GM23338 (cell line): ENCODE results near the gene B4GALT1. TPM values are rescaled to one million over a fixed set of nuclear protein-coding genes. Genes with fewer than 3 reads are reported as not detected.

Experiments
- ATAC-seq: fragments of 200-7000 bp; cut with Tn5 transposase; 3 replicates; pipeline ENCODE4 v1.9.1; 2020
- DNase-seq: peaks from one replicate; pipeline ENCODE4 v3.0.0-alpha.2; 2015; ENCODE audit warnings: low spot score
- H2AFZ ChIP-seq: fragments of 200-600 bp; sonication (generic); 2 replicates; pipeline ENCODE4 v1.8.0; 2016; ENCODE audit warnings: antibody characterized with exemption, mild to moderate bottlenecking, moderate library complexity
- H3F3A ChIP-seq: fragments of 200-600 bp; sonication (generic); replicated peaks from 2 replicates; pipeline ENCODE4 v1.8.0; 2017; ENCODE audit warnings: antibody characterized with exemption, mixed run types, low read depth
- H3K27ac ChIP-seq: fragments of 200-600 bp; sonication (generic); 2 replicates; pipeline ENCODE4 v1.6.1; 2016; ENCODE audit warnings: low read depth
- H3K27me3 ChIP-seq: fragments of 200-600 bp; sonication (generic); 2 replicates; pipeline ENCODE4 v1.8.0; 2016; ENCODE audit warnings: mild to moderate bottlenecking, mixed run types, moderate library complexity; ENCODE audit not compliant: insufficient read depth
- H3K36me3 ChIP-seq: fragments of 200-600 bp; sonication (generic); 2 replicates; pipeline ENCODE4 v1.8.0; 2016; ENCODE audit warnings: mild to moderate bottlenecking; ENCODE audit not compliant: insufficient read depth
- H3K4me1 ChIP-seq: fragments of 200-600 bp; sonication (generic); 2 replicates; pipeline ENCODE4 v1.8.0; 2016; ENCODE audit warnings: mild to moderate bottlenecking, moderate library complexity; ENCODE audit not compliant: insufficient read depth
- H3K4me2 ChIP-seq: fragments of 200-600 bp; sonication (generic); 2 replicates; pipeline ENCODE4 v1.7.1; 2017; ENCODE audit warnings: mixed run types
- H3K4me3 ChIP-seq: fragments of 200-600 bp; sonication (generic); 2 replicates; pipeline ENCODE4 v1.6.1; 2016; ENCODE audit warnings: mixed run types
- H3K79me2 ChIP-seq: fragments of 200-600 bp; sonication (generic); replicated peaks from 2 replicates; pipeline ENCODE4 v1.8.0; 2017; ENCODE audit warnings: mild to moderate bottlenecking; ENCODE audit not compliant: insufficient read depth
- H3K9me2 ChIP-seq: fragments of 200-600 bp; sonication (generic); 2 replicates; pipeline ENCODE4 v1.8.0; 2017; ENCODE audit not compliant: insufficient read depth
- H4K20me1 ChIP-seq: fragments of 200-600 bp; sonication (generic); replicated peaks from 2 replicates; pipeline ENCODE4 v1.8.0; 2017; ENCODE audit warnings: mild to moderate bottlenecking; ENCODE audit not compliant: insufficient read depth
- H3K27ac Mint-ChIP-seq: 2 replicates; pipeline ENCODE4 v1.8.0; 2020; ENCODE audit warnings: inconsistent platforms, mild to moderate bottlenecking, moderate library complexity, mixed read lengths
- H3K27me3 Mint-ChIP-seq: 3 replicates; pipeline ENCODE4 v1.8.0; 2022; ENCODE audit warnings: low read depth, mild to moderate bottlenecking, moderate library complexity, mixed read lengths, inconsistent platforms; ENCODE audit not compliant: insufficient read depth, poor library complexity
- H3K36me3 Mint-ChIP-seq: 3 replicates; pipeline ENCODE4 v1.8.0; 2021; ENCODE audit warnings: low read depth, mild to moderate bottlenecking, inconsistent platforms, moderate library complexity, mixed read lengths
- H3K4me1 Mint-ChIP-seq: 3 replicates; pipeline ENCODE4 v1.8.0; 2020; ENCODE audit warnings: mild to moderate bottlenecking, inconsistent platforms, mixed read lengths
- H3K4me3 Mint-ChIP-seq: 3 replicates; pipeline ENCODE4 v1.8.0; 2021; ENCODE audit warnings: moderate library complexity, mild to moderate bottlenecking, inconsistent platforms, mixed read lengths
- H3K9me3 Mint-ChIP-seq: 3 replicates; pipeline ENCODE4 v1.8.0; 2020; ENCODE audit warnings: moderate library complexity, mild to moderate bottlenecking, inconsistent platforms, mixed read lengths
- CREB1 ChIP-seq: fragments of 250-450 bp; sonication (Bioruptor Pico); IDR thresholded peaks from 2 replicates; pipeline ENCODE4 v1.5.0; 2020; ENCODE audit warnings: low read depth, mild to moderate bottlenecking, moderate library complexity
- ETS1 ChIP-seq: IDR thresholded peaks from 2 replicates; pipeline ENCODE4 v1.6.1; 2016; ENCODE audit warnings: antibody characterized with exemption
- EZH2 ChIP-seq: fragments of 200-600 bp; sonication (generic); IDR thresholded peaks from one replicate; pipeline ENCODE4 v1.8.0; 2017; ENCODE audit warnings: antibody characterized with exemption, mild to moderate bottlenecking, low read depth; ENCODE audit not compliant: unreplicated experiment
- EZH2phosphoT487 ChIP-seq: fragments of 200-600 bp; sonication (generic); IDR thresholded peaks from one replicate; pipeline ENCODE4 v1.8.1; 2018; ENCODE audit warnings: antibody characterized with exemption; ENCODE audit not compliant: unreplicated experiment
- JUNB ChIP-seq: IDR thresholded peaks from one replicate; pipeline ENCODE4 v1.6.1; 2016; ENCODE audit warnings: antibody characterized with exemption; ENCODE audit not compliant: unreplicated experiment
- NANOG ChIP-seq: IDR thresholded peaks from 2 replicates; pipeline ENCODE4 v1.6.1; 2016; ENCODE audit warnings: antibody characterized with exemption, borderline replicate concordance
- POLR2AphosphoS5 ChIP-seq: IDR thresholded peaks from 2 replicates; pipeline ENCODE4 v1.6.1; 2016; ENCODE audit warnings: antibody characterized with exemption, low read depth
- STAT1 ChIP-seq: IDR thresholded peaks from one replicate; pipeline ENCODE4 v1.6.1; 2016; ENCODE audit warnings: antibody characterized with exemption; ENCODE audit not compliant: unreplicated experiment
- ZNF114 ChIP-seq: fragments of 250-450 bp; sonication (Bioruptor Pico); IDR thresholded peaks from 2 replicates; pipeline ENCODE4 v1.5.0; 2020; ENCODE audit warnings: mild to moderate bottlenecking, moderate library complexity
- ZNF331 ChIP-seq: fragments of 250-450 bp; sonication (Bioruptor Pico); IDR thresholded peaks from 2 replicates; pipeline ENCODE4 v1.5.0; 2020; ENCODE audit warnings: low read depth, mild to moderate bottlenecking, moderate library complexity
- polyA plus RNA-seq: library from polyadenylated mRNA; unstranded; fragments of >200 nt; fragmentation: Nextera tagmentation; extraction: Ambion mirVana; gene quantifications from 2 replicates; pipeline ENCODE4 v1.2.1, GENCODE V29; 2016
- total RNA-seq: library from RNA; depleted of rRNA; stranded (reverse); fragments of >200 nt; shearing (Covaris generic); gene quantifications from 2 replicates; pipeline ENCODE4 v1.2.3, GENCODE V29; 2014
- TF ChIP-seq, protein P1 (sequence below): fragments of 250-450 bp; sonication (Bioruptor Pico); IDR thresholded peaks from 2 replicates; pipeline ENCODE4 v1.5.0; 2020; ENCODE audit warnings: mild to moderate bottlenecking, moderate library complexity
- TF ChIP-seq, protein P2 (sequence below), 2 experiments: fragments of 200-600 bp in 1 of 2; sonication (generic) in 1 of 2; conservative IDR thresholded peaks; 2 replicates each; pipeline versions ENCODE4 v1.5.1 to v1.6.1; 2016 to 2017; ENCODE audit warnings: antibody characterized with exemption in 2 of 2, low read depth in 2 of 2, mild to moderate bottlenecking in 2 of 2, moderate library complexity in 1 of 2
- TF ChIP-seq, protein P3 (sequence below): IDR thresholded peaks from one replicate; pipeline ENCODE4 v1.6.1; 2018; ENCODE audit warnings: antibody characterized with exemption; ENCODE audit not compliant: unreplicated experiment

Gene B4GALT1
- total and polyA plus RNA-seq, 2 experiments from 2014 or later, result 6.3 to 15.8 TPM

GRCh38 chr9:33175649-33176325 lies 8.7 kb upstream of the B4GALT1 start:
- Mint-ChIP-seq H3K4me3 (no peak overlapping the region), H3K9me3 (no peaks in the 10 kb centered on the region), H3K27ac (no peak overlapping the region), H3K4me1 (peaks cover 3% of the 10 kb centered on the region; the same call in 1 of the 3 replicates), H3K27me3 (peaks cover 3% of the 10 kb centered on the region), H3K36me3 (no peaks in the 10 kb centered on the region)
- Histone ChIP-seq H3K4me1 (no peaks in the 10 kb centered on the region), H2AFZ (no peak overlapping the region), H3K79me2 (no peaks in the 10 kb centered on the region), H3F3A (no peaks in the 10 kb centered on the region), H4K20me1 (no peaks in the 10 kb centered on the region), H3K4me3 (no peak overlapping the region), H3K27ac (no peak overlapping the region), H3K4me2 (no peak overlapping the region), H3K27me3 (no peaks in the 10 kb centered on the region), H3K36me3 (no peaks in the 10 kb centered on the region), H3K9me2 (no peaks in the 10 kb centered on the region)
- ATAC-seq, result no peak
- DNase-seq, result no peak
- no peak for TF ChIP-seq EZH2phosphoT487
- no peak for TF ChIP-seq STAT1
- no peak for TF ChIP-seq NANOG
- TF ChIP-seq, protein P1, sequence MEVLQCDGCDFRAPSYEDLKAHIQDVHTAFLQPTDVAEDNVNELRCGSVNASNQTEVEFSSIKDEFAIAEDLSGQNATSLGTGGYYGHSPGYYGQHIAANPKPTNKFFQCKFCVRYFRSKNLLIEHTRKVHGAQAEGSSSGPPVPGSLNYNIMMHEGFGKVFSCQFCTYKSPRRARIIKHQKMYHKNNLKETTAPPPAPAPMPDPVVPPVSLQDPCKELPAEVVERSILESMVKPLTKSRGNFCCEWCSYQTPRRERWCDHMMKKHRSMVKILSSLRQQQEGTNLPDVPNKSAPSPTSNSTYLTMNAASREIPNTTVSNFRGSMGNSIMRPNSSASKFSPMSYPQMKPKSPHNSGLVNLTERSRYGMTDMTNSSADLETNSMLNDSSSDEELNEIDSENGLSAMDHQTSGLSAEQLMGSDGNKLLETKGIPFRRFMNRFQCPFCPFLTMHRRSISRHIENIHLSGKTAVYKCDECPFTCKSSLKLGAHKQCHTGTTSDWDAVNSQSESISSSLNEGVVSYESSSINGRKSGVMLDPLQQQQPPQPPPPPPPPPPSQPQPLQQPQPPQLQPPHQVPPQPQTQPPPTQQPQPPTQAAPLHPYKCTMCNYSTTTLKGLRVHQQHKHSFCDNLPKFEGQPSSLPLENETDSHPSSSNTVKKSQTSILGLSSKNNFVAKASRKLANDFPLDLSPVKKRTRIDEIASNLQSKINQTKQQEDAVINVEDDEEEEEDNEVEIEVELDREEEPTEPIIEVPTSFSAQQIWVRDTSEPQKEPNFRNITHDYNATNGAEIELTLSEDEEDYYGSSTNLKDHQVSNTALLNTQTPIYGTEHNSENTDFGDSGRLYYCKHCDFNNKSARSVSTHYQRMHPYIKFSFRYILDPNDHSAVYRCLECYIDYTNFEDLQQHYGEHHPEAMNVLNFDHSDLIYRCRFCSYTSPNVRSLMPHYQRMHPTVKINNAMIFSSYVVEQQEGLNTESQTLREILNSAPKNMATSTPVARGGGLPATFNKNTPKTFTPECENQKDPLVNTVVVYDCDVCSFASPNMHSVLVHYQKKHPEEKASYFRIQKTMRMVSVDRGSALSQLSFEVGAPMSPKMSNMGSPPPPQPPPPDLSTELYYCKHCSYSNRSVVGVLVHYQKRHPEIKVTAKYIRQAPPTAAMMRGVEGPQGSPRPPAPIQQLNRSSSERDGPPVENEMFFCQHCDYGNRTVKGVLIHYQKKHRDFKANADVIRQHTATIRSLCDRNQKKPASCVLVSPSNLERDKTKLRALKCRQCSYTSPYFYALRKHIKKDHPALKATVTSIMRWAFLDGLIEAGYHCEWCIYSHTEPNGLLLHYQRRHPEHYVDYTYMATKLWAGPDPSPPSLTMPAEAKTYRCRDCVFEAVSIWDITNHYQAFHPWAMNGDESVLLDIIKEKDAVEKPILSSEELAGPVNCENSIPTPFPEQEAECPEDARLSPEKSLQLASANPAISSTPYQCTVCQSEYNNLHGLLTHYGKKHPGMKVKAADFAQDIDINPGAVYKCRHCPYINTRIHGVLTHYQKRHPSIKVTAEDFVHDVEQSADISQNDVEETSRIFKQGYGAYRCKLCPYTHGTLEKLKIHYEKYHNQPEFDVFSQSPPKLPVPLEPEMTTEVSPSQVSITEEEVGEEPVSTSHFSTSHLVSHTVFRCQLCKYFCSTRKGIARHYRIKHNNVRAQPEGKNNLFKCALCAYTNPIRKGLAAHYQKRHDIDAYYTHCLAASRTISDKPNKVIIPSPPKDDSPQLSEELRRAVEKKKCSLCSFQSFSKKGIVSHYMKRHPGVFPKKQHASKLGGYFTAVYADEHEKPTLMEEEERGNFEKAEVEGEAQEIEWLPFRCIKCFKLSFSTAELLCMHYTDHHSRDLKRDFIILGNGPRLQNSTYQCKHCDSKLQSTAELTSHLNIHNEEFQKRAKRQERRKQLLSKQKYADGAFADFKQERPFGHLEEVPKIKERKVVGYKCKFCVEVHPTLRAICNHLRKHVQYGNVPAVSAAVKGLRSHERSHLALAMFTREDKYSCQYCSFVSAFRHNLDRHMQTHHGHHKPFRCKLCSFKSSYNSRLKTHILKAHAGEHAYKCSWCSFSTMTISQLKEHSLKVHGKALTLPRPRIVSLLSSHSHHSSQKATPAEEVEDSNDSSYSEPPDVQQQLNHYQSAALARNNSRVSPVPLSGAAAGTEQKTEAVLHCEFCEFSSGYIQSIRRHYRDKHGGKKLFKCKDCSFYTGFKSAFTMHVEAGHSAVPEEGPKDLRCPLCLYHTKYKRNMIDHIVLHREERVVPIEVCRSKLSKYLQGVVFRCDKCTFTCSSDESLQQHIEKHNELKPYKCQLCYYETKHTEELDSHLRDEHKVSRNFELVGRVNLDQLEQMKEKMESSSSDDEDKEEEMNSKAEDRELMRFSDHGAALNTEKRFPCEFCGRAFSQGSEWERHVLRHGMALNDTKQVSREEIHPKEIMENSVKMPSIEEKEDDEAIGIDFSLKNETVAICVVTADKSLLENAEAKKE, result no peak
- TF ChIP-seq ETS1, result no peak
- TF ChIP-seq, protein P2, sequence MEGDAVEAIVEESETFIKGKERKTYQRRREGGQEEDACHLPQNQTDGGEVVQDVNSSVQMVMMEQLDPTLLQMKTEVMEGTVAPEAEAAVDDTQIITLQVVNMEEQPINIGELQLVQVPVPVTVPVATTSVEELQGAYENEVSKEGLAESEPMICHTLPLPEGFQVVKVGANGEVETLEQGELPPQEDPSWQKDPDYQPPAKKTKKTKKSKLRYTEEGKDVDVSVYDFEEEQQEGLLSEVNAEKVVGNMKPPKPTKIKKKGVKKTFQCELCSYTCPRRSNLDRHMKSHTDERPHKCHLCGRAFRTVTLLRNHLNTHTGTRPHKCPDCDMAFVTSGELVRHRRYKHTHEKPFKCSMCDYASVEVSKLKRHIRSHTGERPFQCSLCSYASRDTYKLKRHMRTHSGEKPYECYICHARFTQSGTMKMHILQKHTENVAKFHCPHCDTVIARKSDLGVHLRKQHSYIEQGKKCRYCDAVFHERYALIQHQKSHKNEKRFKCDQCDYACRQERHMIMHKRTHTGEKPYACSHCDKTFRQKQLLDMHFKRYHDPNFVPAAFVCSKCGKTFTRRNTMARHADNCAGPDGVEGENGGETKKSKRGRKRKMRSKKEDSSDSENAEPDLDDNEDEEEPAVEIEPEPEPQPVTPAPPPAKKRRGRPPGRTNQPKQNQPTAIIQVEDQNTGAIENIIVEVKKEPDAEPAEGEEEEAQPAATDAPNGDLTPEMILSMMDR (conservative IDR thresholded peaks at IDR 0.05; ENCODE audit: low read depth in 2 of 2), result no peak
- TF ChIP-seq POLR2AphosphoS5, result no peak
- TF ChIP-seq JUNB, result no peak
- TF ChIP-seq, protein P3, sequence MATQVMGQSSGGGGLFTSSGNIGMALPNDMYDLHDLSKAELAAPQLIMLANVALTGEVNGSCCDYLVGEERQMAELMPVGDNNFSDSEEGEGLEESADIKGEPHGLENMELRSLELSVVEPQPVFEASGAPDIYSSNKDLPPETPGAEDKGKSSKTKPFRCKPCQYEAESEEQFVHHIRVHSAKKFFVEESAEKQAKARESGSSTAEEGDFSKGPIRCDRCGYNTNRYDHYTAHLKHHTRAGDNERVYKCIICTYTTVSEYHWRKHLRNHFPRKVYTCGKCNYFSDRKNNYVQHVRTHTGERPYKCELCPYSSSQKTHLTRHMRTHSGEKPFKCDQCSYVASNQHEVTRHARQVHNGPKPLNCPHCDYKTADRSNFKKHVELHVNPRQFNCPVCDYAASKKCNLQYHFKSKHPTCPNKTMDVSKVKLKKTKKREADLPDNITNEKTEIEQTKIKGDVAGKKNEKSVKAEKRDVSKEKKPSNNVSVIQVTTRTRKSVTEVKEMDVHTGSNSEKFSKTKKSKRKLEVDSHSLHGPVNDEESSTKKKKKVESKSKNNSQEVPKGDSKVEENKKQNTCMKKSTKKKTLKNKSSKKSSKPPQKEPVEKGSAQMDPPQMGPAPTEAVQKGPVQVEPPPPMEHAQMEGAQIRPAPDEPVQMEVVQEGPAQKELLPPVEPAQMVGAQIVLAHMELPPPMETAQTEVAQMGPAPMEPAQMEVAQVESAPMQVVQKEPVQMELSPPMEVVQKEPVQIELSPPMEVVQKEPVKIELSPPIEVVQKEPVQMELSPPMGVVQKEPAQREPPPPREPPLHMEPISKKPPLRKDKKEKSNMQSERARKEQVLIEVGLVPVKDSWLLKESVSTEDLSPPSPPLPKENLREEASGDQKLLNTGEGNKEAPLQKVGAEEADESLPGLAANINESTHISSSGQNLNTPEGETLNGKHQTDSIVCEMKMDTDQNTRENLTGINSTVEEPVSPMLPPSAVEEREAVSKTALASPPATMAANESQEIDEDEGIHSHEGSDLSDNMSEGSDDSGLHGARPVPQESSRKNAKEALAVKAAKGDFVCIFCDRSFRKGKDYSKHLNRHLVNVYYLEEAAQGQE, result no peak
- no peak for TF ChIP-seq CREB1 (CRISPR knock-in tag)
- TF ChIP-seq ZNF114, result no peak
- TF ChIP-seq EZH2, result no peak
- no peak for TF ChIP-seq ZNF331
